ENCODE measurements around the gene TBC1D7.

The TBC1D7 gene

GRCh38 chr6:13328076-13328874, at the start of gene TBC1D7:
Gene TBC1D7 (minus strand): TSS chr6:13328537. CDS start chr6:13326898, 1,639 bp downstream.
- peak; percentile 95 for DNase-seq (ENCODE audit: low spot score)

DNA sequence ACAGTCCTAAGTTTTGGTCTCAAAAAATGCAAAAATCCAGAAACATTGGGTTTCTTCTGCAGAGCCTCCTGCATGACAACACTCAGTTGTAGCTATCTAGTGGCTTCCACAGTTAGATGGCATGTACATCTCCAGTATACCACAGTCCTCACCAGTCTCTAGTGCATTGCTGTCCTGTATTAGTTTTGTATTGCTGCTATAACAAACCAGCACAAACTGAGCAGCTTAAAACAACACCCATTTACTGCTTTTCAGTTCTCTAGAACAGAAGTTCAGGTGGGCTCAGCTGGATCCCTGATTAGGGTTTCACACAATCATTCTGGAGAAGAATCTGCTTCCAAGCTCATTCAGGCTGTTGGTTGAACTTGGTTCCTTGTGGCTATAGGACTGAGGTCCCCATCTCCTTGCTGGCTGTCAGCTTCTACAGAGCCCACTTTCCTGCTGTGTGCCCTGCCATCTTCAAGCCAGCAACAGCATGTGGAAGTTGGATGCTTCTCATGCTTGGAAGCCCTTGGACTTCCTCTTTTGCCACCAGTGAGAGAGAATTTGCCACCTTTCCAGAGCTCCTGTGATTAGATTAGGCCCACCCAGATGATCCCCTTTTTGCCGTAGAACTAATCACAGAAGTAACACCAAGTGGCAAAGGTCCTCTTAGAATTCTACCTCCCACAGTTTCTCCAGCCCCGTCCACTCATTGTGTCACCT, 48.9 kb upstream of the TBC1D7 start:
- no peak for DNase-seq (ENCODE audit: low spot score)

DNA sequence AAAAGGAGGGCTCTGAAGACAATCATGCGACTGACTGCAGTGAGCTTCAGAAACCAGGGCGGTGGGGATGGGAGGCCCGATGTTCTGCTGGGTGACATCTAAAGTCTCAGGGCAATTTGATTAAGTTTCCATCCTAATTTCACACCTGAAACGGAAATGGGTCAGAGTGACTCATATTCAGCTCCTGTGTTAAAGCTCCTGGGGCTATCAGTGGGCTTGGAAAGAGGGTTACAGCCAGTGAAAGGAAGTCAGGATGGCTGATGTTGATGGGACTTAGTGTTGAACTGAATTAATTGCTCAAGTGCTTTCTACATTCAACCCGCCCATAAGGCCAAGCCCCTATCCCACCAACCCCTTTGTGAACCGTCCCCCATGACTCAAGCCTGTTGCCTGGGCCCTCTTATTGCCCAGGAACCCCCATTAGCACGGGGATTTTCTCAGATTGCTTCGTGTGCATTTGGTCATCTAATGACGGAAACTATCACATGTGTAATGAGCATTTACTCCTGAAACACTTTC, 47.1 kb upstream of the TBC1D7 start:
- DNase-seq (ENCODE audit: low spot score): no peak

DNA sequence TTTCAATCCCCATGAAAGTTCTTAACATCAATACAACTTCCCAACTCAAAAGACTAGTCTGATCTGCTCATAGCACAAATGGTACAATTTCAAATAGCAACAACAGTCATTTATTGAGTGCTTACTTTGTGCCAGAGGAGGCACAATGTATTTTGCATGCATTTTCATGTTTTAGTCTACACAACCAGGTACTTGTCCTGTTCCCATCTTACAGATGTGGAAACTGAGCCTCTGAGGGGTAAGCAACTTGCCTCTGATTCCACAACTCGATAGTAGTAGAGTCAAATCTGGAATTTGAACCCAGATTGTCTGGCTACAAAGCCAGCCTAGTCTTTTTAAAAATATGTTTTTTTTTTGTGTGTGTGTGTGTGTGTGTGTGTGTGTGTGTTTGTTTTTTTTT, 45.6 kb upstream of the TBC1D7 start:
- DNase-seq (ENCODE audit: low spot score): no peak

DNA sequence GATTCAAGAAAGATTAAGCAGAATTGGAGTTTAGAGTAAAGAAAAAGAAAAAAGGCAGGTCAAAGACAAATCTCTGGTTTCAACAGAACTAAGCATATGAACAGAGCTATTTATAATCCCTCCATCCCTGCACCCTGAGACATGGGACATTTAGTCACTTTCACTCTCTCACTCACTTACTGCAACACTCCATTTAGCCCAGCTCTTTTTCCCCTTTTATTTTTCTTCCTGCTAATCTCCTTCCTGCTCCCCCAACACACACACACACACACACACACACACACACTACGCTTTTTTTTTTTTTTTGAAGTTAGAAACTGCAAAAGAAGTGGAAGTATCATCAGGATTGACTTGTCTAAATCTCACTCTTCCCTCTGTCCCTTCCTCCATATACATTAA, 45.1 kb upstream of the TBC1D7 start:
- DNase-seq (ENCODE audit: low spot score): peak; percentile 18

- no peak for DNase-seq (ENCODE audit: low spot score)
Measured at GRCh38 chr6:13372688-13373487, 44.6 kb upstream of the TBC1D7 start.

DNA sequence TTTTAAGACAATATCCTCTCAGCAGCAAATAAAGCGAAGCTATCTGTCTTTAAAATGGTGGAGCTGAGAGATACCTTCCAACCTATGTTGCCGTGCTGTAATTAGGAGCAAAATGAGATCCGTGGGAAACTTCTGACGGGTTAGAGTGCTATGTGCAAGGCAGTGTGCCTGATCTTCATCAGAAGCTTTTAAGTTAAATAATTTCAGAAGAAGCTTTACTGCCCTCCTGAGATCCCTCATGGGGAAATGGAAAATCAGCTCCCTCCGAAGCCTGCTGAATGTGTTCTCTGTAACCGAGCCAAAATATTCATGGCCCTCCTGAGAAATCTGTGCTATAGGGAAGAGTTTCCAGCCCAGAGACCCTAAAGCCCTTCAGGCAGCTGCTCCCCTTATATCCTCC, 43.7 kb upstream of the TBC1D7 start:
- DNase-seq (ENCODE audit: low spot score): no peak

- DNase-seq (ENCODE audit: low spot score): no peak
Measured at GRCh38 chr6:13371421-13372072, 43.2 kb upstream of the TBC1D7 start.

GRCh38 chr6:13370623-13371022, 42.3 kb upstream of the TBC1D7 start:
- no peak for DNase-seq (ENCODE audit: low spot score)

DNA sequence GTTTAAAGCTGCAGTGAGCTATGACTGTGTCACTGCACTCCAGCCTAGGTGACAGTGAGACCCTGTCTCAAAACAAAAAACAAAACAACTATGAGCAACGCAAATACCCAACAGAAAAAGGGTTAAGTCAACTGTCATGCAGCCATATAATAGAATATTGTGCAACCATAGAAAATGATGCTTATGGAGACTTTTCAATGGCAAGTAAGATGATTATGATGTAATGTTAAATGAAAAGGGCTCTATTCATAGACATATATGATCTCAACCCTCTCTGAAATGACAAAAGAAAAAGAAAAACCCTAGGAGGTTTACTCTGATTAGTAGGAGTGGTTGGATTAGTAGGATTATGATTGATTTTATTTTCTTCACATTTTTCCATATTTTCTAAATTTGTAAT, 41.3 kb upstream of the TBC1D7 start:
- DNase-seq (ENCODE audit: low spot score): no peak

GRCh38 chr6:13368731-13369115, 40.4 kb upstream of the TBC1D7 start:
- DNase-seq (ENCODE audit: low spot score): no peak

- no peak for DNase-seq (ENCODE audit: low spot score)
Measured at GRCh38 chr6:13368079-13368730, 39.9 kb upstream of the TBC1D7 start.

- DNase-seq (ENCODE audit: low spot score): no peak
Measured at GRCh38 chr6:13367396-13367795, 39.1 kb upstream of the TBC1D7 start.

GRCh38 chr6:13365320-13365719, 37.0 kb upstream of the TBC1D7 start:
- no peak for DNase-seq (ENCODE audit: low spot score)

- DNase-seq (ENCODE audit: low spot score): no peak
Measured at GRCh38 chr6:13364842-13365241, 36.5 kb upstream of the TBC1D7 start.

- DNase-seq (ENCODE audit: low spot score): peak; percentile 97
Measured at GRCh38 chr6:13362412-13362811, 34.1 kb upstream of the TBC1D7 start.

GRCh38 chr6:13360671-13361540, 32.6 kb upstream of the TBC1D7 start:
- DNase-seq (ENCODE audit: low spot score): peak; percentile 38

DNA sequence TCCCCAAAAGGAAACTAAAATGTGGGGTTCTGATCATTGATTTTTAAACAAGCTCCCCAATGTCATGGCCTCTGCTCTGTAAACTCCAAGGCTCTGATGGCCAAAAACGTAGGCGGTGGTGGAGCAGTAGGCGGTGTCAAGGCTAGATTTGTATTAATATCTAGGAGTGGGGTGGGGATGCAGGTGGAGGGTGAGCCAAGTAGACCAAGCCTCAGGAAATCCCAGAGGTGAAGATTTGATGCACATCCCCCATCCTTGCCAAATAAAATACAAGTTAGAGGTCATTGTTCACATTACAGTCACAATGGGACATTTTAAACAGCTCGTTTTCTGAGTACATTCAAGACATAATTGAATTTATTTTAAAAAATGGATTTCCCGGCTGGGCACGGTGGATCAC, 30.9 kb upstream of the TBC1D7 start:
- DNase-seq (ENCODE audit: low spot score): no peak

GRCh38 chr6:13358511-13358910, 30.2 kb upstream of the TBC1D7 start:
- DNase-seq (ENCODE audit: low spot score): no peak

DNA sequence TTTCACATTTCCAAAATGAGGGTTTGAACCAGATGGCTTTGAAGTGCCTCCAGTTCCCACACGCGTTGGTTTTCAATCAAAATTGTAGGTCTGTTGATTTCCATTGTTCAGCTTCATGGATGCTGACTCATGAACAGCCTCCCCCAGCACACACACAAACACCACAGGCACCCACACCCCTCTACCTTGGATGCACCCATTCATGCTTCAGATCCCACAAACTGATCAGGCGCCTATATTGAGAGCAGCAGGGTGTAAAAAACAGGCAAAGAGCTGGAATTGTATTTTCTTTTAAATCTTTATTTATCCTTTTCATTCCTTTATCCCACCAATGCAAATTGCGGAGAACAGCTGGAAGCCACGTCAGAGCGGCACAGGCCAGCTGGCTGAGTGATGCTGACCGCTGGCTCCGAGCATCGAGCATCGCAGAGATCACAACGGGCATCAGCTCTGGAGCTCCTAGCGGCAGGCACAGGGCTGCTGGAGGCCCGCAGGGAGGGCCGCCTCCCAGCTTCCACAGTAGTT, 29.3 kb upstream of the TBC1D7 start:
- peak; percentile 83 for DNase-seq (ENCODE audit: low spot score)
